ENCODE results near the gene ATPAF1.

ATPAF1 gene

DNA sequence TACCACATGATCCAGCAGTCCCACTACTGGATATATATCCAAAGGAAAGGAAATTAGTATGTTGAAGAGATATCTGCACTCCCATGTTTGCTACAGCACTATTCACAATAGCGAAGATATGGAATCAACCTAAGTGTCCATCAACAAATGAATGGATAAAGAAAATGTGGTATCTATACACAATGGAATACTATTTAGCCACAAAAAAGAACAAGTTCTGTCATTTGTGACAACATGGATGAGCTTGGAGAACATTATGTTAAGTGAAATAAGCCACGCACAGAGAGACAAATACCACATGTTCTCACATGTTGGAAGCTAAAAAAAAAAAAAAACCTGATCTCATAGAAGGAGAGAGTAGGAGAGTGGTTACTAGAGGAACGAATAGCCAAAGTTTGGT is 17.7 kb downstream of the ATPAF1 start:
- DNase-seq (ENCODE audit: low spot score): no peak

DNA sequence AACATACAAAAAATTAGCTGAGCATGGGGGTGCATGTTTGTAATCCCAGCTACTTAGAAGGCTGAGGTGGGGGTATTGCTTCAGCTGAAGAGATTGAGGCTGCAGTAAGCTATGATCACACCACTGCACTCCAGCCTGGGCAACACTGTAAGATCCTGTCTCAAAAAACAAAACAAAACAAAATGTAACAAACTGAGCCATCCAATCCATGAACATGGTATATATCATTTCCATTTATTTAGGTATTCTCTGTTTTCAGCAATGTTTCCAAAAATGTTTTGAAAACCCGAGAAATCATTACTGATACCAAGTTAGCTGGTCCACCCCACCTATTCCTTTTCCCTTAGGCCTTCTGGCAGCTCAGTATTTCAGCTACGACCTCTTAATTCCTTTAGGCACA is 18.4 kb downstream of the ATPAF1 start:
- DNase-seq (ENCODE audit: low spot score): no peak

DNA sequence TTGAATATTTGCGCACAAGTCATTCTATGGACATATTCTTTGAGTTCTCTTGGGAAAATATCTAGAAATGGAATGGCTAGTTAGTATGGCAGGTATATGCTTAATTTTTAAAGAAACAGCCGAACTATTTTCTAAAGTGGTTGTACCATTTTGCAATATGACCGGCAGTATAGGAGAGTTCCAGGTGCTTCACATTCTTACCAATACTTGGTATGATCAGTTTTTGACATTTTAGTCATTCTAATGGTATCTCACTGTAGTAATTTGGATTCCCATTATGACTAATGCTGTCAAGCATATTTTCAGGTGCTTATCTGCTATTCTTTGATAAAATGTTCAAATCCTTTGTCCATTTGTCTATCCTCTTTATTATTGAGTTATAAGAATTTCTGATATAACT is 20.6 kb downstream of the ATPAF1 start:
- DNase-seq (ENCODE audit: low spot score): no peak

DNA sequence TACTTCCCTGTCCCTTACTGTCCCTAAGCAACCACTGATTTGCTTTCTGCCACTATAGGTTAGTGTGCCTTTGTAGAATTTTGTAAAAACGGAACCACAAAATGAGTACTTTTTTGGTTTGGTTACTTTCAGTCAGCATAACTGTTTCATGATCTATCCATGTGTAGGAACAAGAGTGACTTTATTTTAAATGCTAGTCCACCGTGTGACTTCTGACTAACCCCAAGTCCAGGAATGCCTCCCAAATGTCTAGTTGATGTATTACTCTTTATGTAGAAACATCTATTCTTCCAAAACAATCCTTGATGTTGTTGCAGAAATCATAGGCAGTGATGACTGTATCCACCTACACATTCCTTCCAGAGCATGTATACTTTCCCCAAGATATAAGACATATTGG is 21.3 kb downstream of the ATPAF1 start:
- no peak for DNase-seq (ENCODE audit: low spot score)

DNA sequence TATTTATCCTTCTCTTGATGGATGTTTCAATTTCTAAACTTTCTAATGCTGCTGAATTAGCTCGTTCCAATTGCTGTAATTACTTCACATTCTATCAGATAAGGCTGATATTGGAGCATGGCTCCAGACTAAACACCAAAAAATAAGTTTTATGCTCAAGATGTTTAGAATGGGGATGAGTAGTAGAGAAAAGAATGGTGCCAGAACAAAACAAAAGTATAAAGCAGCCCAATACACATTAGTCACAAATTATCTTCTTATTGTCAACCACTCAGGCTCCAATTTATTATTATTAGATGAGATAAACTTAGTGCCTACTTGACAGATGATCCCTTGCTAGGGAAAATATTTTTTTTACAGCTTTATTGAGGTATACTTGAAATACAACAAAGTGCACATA is 21.8 kb downstream of the ATPAF1 start:
- no peak for DNase-seq (ENCODE audit: low spot score)

DNA sequence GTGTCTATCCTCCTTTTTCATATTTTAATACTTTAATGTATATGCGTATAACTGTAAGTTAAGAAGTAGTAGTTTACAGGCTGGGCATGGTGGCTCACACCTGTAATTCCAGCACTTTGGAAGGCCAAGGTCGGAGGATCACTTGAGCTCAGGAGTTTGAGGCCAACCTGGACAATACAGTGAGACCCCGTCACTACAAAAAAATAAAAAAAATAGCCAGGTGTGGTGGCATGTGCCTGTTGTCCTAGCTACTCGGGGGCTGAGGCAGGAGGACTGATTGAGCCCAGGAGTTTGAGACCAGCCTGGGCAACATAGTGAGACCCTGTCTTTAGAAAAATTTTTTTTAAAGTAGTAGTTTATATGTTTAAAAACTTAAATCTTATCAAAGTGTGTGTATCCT is 22.3 kb downstream of the ATPAF1 start:
- no peak for DNase-seq (ENCODE audit: low spot score)

DNA sequence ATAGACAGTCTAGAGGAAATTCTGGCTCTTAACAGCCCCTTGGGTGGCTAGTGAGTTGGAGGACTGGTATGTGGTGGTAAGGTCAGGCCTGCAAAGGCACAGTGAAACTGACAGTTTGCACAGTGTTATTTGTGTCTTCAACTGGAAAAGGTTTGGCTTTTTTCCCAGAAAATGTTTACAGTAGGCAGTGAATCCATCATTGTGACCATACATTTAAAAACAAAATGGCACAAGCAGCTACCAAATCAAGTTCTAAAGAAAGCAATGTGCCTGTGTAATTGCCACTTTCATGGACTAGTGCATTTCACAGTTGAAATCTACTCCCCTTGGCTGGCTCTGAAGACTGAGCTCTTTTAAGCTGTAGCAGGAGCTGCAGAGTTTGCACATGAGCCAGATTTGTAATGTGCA is 24.8 kb downstream of the ATPAF1 start:
- DNase-seq (ENCODE audit: low spot score): no peak

DNA sequence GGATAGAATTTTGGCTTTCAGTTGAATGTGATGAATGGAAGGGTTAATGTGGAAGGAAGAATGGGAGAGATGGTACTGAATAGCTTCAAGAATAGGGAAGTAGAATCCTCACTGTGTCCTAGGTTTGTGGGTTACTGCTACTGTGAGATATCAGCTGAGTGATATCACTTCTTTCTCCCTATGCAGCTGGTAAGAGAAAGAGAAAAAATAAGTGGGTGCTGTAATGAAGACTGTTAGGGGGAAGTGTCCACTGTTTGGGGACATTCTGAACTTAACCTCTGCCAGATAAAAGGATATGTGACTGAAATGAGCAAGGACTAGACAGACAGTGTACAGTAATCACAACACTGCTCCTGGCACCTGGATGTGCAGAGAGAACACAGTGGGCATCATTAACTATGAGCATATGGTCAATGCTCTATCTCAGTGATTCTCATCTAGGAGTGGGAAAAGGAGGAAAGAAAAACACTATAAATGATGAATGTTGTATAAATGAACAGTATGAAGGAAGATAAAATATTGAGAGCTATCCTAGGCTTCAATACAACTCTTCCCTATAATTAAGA is 26.0 kb downstream of the ATPAF1 start:
- DNase-seq (ENCODE audit: low spot score): no peak

DNA sequence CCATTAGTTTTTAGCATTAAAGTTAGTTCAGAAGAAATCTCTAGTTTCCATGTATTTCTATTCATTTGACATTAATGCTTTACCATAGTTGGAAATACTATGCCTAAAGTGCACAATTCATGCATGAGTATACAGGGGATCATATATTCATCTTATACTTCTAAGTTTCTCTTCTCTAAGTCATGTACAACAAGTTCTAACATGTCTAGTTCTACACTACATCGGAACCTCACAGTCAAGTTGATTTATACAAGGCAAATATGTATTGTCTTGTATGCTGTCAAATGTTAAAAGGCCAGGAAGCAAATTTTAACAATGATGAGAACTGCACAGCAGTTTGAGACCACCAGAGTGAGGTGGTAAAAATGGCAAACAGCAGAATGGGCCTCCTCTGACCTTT is 28.6 kb downstream of the ATPAF1 start:
- no peak for DNase-seq (ENCODE audit: low spot score)

DNA sequence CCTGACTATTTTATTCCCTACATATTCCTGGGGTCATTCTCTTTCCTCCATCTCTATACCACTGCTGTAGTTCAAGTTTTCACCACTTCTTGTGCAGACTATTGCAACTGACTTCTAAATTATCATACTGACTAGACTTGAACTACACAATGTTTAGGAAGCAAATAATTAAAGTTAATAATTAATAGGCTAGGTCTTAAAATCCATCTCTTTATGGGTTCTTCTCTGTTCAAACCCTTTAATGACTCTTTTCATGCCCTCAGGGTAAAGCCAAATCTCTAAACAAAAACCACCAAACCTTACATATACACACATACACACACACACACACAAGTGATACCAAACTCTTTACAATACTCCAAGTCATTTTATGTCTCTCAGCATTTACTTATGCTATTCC is 29.2 kb downstream of the ATPAF1 start:
- DNase-seq (ENCODE audit: low spot score): no peak

DNA sequence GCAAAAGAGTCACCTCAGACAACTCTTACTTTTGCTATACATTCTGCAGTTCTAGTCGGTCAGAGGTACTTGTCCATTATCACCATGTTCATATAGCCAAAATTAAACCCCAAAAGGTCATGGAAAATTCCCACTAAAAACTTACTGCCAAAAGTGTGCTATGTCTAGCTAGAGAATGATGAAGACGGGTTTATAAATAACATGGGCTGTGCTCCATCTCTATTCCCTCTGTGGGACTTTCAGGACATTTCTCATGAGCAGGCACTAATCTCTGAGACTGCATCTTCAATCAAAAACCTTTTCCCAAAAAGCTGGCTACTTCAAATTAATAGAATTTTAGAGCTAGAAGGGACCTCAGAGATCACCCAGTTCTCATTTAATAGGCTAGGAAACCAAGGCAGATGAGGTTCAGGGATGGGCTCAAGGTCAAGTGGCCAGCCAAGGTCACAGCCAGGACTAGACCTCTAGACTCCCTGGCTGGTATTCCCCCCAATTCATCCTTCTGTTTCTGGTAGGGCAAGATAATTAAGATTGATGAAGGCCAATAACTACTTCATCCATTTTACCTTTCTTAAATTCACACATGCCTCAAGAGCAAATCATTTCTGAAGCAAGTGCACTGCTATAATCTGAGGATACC is 30.6 kb downstream of the ATPAF1 start:
- no peak for DNase-seq (ENCODE audit: low spot score)

DNA sequence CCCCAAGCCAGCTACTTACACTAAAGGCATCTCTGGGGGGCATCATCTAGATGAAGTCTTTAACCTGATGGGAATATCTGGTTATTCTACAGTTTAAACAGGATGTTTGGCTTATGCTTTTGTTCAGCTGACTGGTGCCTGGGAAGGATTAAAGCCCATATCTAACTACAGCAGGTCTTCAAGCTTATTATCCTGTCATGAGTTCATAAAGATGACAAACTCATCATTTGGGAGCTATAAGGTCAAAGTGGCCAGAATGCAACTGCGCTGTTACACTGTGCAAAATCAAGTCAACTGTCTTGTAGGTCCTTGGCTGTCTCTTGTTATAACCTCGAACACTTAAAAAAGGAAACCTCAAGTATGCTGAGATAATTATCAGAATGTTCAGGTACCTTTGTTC is 33.0 kb downstream of the ATPAF1 start:
- DNase-seq (ENCODE audit: low spot score): no peak

DNA sequence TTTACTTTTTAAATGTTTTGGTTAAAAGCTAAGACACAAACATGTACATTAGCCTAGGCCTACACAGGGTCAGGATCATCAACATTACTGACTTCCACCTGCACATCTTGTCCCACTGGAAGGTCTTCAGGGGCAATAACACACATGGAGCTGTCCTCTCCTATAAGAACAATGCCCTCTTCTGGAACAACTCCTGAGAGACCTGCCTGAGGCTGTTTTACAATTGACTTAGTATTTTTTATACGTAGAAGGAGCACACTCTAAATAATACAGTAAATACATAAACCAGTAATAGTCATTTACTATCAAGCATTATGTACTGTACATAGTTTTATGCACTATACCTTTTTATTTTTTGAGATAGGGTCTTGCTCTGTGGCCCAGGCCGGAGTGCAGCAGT is 37.4 kb downstream of the ATPAF1 start:
- DNase-seq (ENCODE audit: low spot score): no peak

DNA sequence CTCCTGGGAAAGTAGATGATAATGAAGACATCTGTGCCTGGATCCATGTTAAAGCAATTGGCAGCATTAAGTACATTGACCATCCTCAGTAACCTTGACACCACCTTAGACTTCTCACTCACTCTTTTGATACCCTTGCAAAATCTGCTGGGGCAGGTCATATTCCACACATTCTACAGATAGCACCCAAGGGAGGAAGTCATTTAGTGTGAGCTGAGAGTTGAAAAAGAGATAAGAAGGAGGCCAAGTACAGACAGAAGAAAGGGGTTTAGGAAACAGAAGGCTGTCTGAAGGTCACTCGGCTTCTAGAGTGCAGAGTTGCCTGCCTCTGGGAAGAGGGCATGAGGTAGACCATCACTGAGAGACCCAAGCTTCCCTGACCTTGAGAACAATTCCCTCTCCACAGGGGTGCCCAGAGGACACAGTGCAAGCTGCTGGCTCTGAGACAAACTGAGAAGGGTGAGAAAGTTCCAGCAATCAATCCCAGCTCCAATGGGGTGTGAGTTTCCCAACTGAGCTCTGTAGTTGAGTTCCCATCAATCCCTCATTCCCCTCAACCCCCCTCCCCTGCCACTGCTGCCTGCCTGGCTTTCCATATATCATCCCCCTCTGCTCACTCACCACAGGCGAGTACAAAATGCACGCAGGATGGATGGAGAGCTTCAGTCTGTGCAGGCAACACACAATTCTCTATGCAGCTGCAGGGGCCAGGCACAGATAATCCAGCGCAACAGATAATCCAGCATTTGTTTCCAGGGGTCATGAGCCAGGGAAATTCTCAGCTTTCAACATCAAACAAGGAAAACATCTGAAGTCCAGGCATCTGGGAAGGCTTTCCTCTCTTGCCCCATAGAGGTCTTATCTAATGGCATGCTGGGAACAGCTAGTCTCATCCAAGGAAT is 44.2 kb downstream of the ATPAF1 start:
- DNase-seq (ENCODE audit: low spot score): no peak

DNA sequence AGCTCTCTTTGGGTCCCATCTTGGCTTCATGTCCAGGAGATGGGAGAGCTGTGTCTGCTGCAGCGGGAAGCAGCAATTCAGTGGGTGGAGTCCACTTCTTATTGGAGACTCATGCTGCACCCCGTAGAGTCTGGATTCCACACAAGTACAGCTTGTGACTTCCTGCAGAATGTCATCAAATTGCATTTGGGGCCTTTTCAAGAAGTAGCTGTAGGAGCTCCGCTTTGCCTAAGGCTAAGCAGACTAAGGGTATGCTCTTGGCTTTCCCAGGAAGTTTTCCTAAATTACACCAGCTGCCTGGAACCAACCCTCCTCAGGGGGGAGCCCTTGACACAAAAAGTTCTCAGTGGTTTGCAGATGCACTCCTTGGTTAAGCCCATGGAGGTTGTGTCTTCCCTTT is 45.8 kb downstream of the ATPAF1 start:
- no peak for DNase-seq (ENCODE audit: low spot score)

DNA sequence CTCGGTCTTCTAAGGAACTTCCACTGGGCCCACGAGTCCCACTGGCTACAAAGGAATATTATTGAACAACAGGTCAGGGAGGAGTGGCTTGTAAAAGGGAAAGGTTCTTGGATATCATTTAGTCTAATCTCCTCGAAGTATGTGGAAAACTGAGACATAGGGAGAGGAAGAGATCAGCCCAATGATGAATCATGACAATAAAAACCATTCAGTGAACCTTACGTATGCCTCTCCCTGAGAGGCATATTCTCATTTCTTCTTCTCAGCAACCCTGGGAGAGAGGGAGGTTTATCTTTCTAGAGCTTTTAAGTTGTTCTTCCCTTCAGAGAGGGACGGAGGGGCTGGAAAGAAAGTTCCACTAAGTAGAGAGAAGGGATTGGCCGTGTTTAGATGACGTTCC is 46.2 kb downstream of the ATPAF1 start:
- DNase-seq (ENCODE audit: low spot score): no peak

DNA sequence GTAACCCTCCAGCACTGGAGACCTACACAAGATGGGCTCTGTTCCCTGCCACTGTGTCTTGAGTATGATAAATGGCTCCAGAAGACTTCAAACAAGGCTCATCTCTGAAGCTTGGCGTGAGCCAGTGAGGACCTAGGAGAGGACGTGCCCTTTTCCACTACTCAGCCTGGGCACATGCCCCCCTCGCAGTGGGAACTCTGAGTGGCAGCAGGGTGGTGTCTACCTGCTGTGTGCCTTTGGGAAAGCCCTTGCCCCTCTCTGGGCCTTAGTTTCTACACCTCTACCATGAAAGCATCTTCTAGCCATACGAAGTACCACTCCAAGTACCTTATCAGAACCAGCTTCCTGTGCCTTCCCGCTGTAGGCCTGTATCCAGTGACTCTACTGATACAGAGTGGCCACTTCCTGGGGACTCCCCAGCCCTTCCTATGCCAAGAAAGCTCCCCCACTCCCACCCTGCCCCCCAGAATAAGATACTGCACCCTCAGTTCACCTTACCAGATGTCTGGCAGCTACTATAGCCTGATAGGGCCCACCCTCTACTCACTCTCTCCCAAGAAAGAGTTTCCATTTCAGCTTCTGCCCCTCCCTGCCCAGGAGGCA is 48.4 kb downstream of the ATPAF1 start:
- no peak for DNase-seq (ENCODE audit: low spot score)

DNA sequence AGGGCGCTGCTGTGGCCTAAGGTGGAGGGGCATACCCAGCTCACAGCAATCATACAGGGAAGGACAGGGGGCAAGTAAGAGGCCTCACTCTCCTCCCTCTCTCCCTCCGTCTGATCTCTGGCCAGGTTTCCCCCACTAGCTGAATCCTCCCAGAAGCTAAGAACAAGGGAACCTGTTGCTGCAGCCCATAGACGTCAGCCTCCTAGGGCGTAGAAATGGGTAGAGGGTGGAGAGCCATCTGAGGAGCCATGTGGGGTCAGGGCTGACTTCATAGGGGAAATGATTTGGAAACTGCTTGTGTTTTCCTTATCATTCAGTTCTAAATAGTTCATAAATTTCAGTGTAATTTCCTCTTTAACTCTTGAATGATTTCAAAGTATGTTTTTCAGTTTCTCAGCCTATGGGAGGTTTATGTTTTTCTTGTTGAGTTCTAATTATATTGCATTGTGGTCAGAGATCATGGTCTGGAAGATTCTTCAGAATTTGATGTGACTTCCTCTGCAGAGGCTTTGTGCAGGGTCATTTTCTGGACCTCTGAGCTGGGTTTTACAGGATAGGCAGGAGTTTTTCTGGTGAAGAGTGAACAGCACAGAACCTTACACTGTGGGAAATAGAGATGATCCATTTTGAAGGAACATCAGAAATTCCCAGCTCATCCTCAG is 49.3 kb downstream of the ATPAF1 start:
- DNase-seq (ENCODE audit: low spot score): no peak

DNA sequence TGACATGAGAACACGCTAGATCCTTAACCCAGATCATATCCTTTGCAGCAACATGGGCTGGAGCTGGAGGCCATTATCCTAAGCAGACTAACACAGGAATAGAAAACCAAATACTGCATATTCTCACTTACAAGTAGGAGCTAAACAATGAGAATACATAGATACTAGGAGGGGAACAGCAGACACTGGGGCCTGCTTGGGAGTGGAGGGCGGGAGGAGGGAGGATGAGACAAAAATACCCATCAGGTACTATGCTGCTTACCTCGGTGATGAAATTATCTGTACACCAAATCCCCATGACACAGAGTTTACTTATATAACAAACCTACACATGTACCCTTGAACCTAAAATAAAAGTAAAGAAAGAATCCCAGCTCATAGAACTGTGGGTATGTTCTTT is 50.3 kb downstream of the ATPAF1 start:
- DNase-seq (ENCODE audit: low spot score): no peak

DNA sequence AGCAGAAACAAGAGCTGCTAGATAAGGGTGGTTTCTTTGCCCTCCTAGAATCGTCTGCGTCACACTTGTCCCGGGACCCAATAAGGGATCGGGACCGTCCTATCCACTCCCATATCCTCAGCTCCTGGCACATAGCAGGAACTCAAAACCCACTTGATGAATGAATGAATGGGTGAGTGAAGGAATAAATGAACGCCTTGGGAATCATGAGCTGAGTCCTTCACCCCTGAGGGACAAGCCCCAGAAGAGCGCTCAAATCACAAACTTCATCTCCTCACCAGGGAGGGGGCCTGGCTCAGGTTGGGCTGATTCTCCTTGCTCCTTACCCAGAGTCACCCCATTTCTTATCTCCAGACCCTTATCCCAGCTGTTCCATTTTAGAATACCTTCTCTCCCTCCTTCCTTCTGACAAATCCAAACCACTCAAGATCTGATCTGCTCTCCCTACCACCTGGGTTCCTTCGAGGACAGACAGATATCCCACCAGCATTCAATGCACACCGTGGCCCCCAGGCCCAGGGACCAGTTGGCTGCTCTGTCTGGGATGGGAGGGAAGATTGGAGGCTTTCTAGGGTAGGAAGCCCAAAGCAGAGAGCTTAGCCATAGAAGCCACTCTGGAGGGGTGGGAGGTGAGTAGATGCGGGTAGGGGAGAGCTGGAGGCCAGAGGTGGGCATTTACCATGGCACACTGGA is 50.9 kb downstream of the ATPAF1 start:
- DNase-seq (ENCODE audit: low spot score): no peak

DNA sequence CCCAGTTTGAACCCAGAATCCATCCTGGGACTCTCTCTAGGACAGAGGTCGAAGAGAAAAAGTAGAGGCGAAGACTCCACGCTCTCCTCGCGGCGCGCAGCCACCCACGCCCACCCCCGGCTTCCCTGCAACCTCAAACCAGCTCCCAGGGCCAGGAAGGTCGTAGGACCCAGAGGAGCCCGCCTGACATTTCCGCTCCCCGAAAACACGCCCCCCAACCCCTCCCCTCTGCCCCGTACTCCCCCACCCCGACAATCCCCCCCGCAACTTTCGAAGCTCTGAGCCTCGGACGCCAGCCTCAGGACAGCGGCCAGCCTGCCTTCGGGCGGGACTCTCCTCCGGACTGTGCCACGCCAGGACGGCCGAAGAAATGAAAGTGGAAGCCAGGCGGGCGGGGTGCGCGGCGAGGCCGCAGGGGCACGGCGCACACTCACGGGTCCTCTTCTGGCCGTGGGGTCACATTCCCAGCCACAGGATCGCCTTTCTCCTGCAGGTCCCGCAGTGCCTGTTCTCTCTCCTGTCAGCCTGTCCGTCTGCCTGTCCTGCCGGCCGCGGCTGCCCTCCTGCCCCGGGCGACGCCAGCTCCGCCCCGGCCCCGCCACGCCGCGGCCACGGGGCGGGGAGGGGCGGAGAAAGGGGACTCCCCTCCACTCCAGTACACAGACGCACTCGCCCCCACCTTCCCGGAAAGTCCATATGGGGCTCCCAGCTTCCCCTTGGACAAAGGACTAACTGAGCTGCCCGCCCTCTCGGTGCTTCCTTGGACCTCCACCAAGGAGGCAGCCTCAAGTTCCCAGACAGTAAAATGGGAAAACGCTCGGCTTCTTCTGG is 51.7 kb downstream of the ATPAF1 start, which contains the start of gene MOB3C:
Gene MOB3C (minus strand): TSS at position 535 of the 831 bp plus-strand sequence. CDS start 3,490 bp downstream, outside the sequence.
- DNase-seq (ENCODE audit: low spot score): peak; percentile 61

All from CD4-positive, alpha-beta T cell treated with Interleukin-15 for 4 hours (primary cell).